ENCODE results near the gene GFRA4.
A peak's percentile ranks its signal among the peaks of the same experiment; 100 is the strongest.

Gene GFRA4

DNA sequence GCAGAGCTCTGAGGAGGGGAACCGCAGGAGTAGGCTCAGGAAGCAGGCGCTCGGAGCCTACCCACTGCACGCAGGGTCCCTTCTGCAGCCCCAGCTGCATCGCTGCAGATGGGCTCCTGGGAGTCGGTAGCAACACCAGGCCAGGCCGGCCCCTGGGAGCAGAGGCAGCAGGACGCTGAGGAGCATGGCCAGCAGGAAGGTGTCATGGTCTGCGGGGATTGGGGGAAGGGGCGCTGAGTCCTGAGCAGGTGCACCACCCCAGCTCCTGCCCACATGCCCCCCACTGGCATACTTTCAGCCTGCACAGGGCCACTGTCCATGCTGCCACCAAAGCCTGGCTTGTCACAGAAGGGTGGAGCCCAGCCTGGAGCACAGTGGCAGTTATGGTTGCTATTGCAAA is 7.7 kb upstream of the GFRA4 start:
- no peak for TF ChIP-seq TOX (CRISPR knock-in tag; IDR thresholded peaks at IDR 0.05; ENCODE audit: borderline replicate concordance)
- ATAC-seq, result no peak

DNA sequence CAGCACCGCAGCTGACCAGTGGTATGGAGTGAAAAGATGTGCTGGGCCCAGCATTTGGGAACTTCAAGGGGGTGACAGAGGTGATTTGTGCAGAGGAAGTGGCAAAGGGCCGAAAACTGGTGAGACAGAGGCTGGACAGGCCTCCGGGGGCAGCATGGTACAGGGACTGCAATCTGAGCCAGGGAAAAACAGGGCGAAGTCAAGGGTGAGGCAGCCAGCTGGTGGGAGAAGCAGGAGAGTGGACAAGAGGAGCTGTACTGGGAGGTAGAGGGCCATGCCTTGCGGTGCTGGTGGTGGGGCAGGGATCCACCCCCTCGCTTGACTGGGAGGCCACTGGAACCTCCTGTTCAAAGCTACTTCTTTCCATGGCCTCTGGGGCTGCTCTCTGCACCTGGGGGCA is 7.3 kb upstream of the GFRA4 start:
- ATAC-seq, result peak; percentile 46
- TF ChIP-seq ZNF70 (CRISPR knock-in tag; IDR thresholded peaks at IDR 0.05), result no peak
- no peak for TF ChIP-seq ISL1 (CRISPR knock-in tag; IDR thresholded peaks at IDR 0.05)
- TF ChIP-seq, protein P1, sequence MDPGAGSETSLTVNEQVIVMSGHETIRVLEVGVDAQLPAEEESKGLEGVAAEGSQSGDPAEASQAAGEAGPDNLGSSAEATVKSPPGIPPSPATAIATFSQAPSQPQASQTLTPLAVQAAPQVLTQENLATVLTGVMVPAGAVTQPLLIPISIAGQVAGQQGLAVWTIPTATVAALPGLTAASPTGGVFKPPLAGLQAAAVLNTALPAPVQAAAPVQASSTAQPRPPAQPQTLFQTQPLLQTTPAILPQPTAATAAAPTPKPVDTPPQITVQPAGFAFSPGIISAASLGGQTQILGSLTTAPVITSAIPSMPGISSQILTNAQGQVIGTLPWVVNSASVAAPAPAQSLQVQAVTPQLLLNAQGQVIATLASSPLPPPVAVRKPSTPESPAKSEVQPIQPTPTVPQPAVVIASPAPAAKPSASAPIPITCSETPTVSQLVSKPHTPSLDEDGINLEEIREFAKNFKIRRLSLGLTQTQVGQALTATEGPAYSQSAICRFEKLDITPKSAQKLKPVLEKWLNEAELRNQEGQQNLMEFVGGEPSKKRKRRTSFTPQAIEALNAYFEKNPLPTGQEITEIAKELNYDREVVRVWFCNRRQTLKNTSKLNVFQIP (CRISPR knock-in tag; IDR thresholded peaks at IDR 0.05; ENCODE audit: borderline replicate concordance, low read depth), result no peak
- TF ChIP-seq ARNTL (CRISPR knock-in tag; IDR thresholded peaks at IDR 0.05; ENCODE audit: borderline replicate concordance, low read depth), result no peak
- TF ChIP-seq, protein P2, sequence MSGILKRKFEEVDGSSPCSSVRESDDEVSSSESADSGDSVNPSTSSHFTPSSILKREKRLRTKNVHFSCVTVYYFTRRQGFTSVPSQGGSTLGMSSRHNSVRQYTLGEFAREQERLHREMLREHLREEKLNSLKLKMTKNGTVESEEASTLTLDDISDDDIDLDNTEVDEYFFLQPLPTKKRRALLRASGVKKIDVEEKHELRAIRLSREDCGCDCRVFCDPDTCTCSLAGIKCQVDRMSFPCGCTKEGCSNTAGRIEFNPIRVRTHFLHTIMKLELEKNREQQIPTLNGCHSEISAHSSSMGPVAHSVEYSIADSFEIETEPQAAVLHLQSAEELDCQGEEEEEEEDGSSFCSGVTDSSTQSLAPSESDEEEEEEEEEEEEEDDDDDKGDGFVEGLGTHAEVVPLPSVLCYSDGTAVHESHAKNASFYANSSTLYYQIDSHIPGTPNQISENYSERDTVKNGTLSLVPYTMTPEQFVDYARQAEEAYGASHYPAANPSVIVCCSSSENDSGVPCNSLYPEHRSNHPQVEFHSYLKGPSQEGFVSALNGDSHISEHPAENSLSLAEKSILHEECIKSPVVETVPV (CRISPR knock-in tag; IDR thresholded peaks at IDR 0.05), result no peak
- TF ChIP-seq OSR1 (CRISPR knock-in tag; IDR thresholded peaks at IDR 0.05), result no peak

DNA sequence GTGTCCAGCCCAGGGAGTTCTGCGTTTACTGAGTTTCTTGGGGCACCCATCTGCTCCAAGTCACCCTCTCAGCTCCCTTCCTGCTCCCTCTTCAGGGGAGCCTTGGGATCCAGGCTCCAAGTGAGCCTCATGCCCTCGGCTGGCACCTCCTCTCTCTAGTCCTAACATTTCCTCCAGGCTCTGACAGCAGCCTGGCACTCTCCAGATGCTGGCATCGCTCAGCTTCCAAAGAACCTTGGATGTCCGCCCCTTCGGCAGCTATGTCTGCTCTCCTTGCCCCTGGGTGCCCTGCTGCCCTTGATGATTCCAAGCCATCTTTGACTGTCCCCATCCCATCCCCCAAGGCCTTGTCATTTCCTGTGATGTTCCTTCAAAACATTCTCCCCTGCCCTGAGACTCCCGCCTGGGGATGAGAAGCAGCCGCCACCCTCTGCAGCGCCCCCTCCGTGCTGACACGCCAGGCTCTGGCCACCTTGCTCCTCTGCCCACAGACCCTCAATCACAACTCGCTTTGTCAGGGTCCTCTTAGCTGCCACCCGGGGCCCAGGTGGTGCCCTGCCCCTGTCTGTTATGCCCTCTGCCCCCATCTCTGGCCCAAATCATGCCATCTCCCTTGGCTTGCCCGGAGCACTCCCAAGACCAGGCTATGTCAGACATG is 6.6 kb upstream of the GFRA4 start:
- TF ChIP-seq PPARA (CRISPR knock-in tag; IDR thresholded peaks at IDR 0.05; ENCODE audit: borderline replicate concordance) (no peak), SNAI2 (CRISPR knock-in tag; IDR thresholded peaks at IDR 0.05) (no peak), ZNF565 (CRISPR knock-in tag; conservative IDR thresholded peaks at IDR 0.05; ENCODE audit: low read depth) (no peak)
- ATAC-seq, result no peak

DNA sequence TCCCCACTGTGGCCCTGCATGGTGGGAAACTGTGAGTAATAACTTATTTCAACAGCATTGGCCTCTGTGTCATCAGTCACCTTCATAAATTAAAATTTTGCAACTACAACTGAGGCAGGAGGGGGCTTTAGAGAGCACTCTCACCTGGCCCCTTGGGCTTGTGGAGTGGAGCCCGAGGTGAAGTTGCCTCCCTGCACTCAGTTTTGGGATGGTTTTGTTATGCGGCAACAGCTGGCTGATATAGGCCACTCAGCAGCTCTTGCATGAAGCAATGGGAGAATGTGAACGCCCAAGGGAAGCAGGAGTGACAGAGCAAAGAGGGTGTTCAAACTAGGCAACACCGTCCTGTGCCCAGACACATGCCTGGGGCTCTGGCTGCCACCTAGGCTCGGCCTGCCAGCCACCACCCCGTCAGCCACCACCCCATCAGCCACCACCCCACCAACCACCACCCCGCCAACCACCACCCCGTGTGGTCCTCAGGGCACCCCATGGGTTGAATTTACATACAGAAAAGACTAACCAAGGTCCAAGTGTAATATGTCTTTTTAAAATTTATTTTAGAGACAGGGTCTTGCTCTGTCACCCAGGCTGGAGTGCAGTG is 4.3 kb upstream of the GFRA4 start:
- TF ChIP-seq, protein P2 (CRISPR knock-in tag; IDR thresholded peaks at IDR 0.05), result no peak
- TF ChIP-seq, protein P3, sequence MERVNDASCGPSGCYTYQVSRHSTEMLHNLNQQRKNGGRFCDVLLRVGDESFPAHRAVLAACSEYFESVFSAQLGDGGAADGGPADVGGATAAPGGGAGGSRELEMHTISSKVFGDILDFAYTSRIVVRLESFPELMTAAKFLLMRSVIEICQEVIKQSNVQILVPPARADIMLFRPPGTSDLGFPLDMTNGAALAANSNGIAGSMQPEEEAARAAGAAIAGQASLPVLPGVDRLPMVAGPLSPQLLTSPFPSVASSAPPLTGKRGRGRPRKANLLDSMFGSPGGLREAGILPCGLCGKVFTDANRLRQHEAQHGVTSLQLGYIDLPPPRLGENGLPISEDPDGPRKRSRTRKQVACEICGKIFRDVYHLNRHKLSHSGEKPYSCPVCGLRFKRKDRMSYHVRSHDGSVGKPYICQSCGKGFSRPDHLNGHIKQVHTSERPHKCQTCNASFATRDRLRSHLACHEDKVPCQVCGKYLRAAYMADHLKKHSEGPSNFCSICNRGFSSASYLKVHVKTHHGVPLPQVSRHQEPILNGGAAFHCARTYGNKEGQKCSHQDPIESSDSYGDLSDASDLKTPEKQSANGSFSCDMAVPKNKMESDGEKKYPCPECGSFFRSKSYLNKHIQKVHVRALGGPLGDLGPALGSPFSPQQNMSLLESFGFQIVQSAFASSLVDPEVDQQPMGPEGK (CRISPR knock-in tag; IDR thresholded peaks at IDR 0.05; ENCODE audit: borderline replicate concordance), result no peak
- TF ChIP-seq ZNF8 (CRISPR knock-in tag; IDR thresholded peaks at IDR 0.05) (no peak), SNAI2 (CRISPR knock-in tag; IDR thresholded peaks at IDR 0.05) (no peak), TCF4 (CRISPR knock-in tag; IDR thresholded peaks at IDR 0.05; ENCODE audit: borderline replicate concordance) (no peak), ZC3H10 (CRISPR knock-in tag; IDR thresholded peaks at IDR 0.05) (no peak), TOX (CRISPR knock-in tag; IDR thresholded peaks at IDR 0.05; ENCODE audit: borderline replicate concordance) (no peak), ZNF70 (CRISPR knock-in tag; IDR thresholded peaks at IDR 0.05) (no peak), ZFP30 (CRISPR knock-in tag; IDR thresholded peaks at IDR 0.05) (no peak), GLIS3 (CRISPR knock-in tag; IDR thresholded peaks at IDR 0.05) (no peak), ZFP3 (CRISPR knock-in tag; IDR thresholded peaks at IDR 0.05) (no peak), CSDC2 (CRISPR knock-in tag; IDR thresholded peaks at IDR 0.05) (no peak), RARB (CRISPR knock-in tag; IDR thresholded peaks at IDR 0.05) (no peak), PPARA (CRISPR knock-in tag; IDR thresholded peaks at IDR 0.05; ENCODE audit: borderline replicate concordance) (no peak), BACH2 (CRISPR knock-in tag; IDR thresholded peaks at IDR 0.05; ENCODE audit: borderline replicate concordance) (no peak)
- TF ChIP-seq, protein P1 (CRISPR knock-in tag; IDR thresholded peaks at IDR 0.05; ENCODE audit: borderline replicate concordance, low read depth), result no peak
- ATAC-seq, result no peak
